ENCODE measurements around the gene FEN1. TPM values are rescaled to one million over a fixed set of nuclear protein-coding genes. Genes with fewer than 3 reads are reported as not detected.

FEN1 gene
- total and polyA plus RNA-seq, 2 of the 8 experiments (the other 6 are each of a cell fraction or from before 2014, with no cell fraction given), result 52.6 to 86.1 TPM

GRCh38 chr11:61747192-61747966 is 45.3 kb upstream of the FEN1 start:
- DNase-seq (ENCODE audit: low read depth in 1 of 2, low spot score in 2 of 2) (peak; percentile 41 to 94), FAIRE-seq (no peak)
- peak overlapping the region; percentile 89 for H4K91ac ChIP-seq (replicated peaks; ENCODE audit: insufficient read length, low read length)
- 0 out of 2 replicates have a peak overlapping the region, but pooled peaks have one; percentile 23 for H4K8ac ChIP-seq (ENCODE audit: extremely low read depth, insufficient read depth, low read length)
- H3K27me3 ChIP-seq (replicated peaks in 1 of 4; ENCODE audit: control insufficient read depth in 3 of 4, extremely low read depth in 1 of 4, insufficient read depth in 3 of 4, low read length in 3 of 4), result peaks cover 0 to 6% (median 5%) of the 10 kb centered on the region in 4 experiments; a peak in 5 of 7 replicates
- ChIA-PET POLR2A (ENCODE audit: partially characterized antibody) (interaction anchor here (0.6 to 8.9 kb wide), 10 partner anchors 11 to 152 kb away, joined by 3 to 87 read pairs (median 4); partner anchors contain the start of genes FADS2, FEN1 and TMEM258), CTCF (ENCODE audit: partially characterized antibody) (interaction anchor here (0.6 to 9.2 kb wide), 36 partner anchors 9 to 346 kb away, joined by 3 to 168 read pairs (median 4); partner anchors contain the start of genes FADS1, FEN1 and TMEM258)
- H3K79me1 ChIP-seq (ENCODE audit: low read depth, low read length), result no peaks in the 10 kb centered on the region
- H3K14ac ChIP-seq (ENCODE audit: insufficient read length), result no peak overlapping the region
- peak overlapping the region; percentile 6; the same call in 1 of the 2 replicates for H3K18ac ChIP-seq (ENCODE audit: extremely low read depth, low read length)
- H4K5ac ChIP-seq (ENCODE audit: insufficient read length, low read depth, low read length), result no peak overlapping the region
- H2AK5ac ChIP-seq (ENCODE audit: low read depth, low read length), result no peak overlapping the region
- H2BK12ac ChIP-seq (ENCODE audit: low read depth, low read length), result peak overlapping the region; percentile 80; the same call in 1 of the 2 replicates
- no peaks in the 10 kb centered on the region; the same call in 1 of the 2 replicates for H3K23me2 ChIP-seq (ENCODE audit: low read depth, low read length)
- H3K9ac ChIP-seq (replicated peaks in 1 of 4; ENCODE audit: extremely low read depth in 1 of 4, low read depth in 3 of 4, low read length in 3 of 4), result no peak overlapping the region
- H3K4ac ChIP-seq (replicated peaks; ENCODE audit: insufficient read length, low read depth, low read length), result no peak overlapping the region
- H2AFZ ChIP-seq (ENCODE audit: low read length), result no peak overlapping the region
- no peak overlapping the region for H3K4me3 ChIP-seq (ENCODE audit: extremely low read depth in 1 of 4, insufficient read depth in 2 of 4, low read depth in 3 of 4, low read length in 4 of 4)
- H2BK120ac ChIP-seq (replicated peaks; ENCODE audit: low read depth, low read length), result peak overlapping the region; percentile 61
- H3K9me3 ChIP-seq (ENCODE audit: insufficient read depth in 2 of 2, low read depth in 1 of 2, low read length in 1 of 2), result no peaks in the 10 kb centered on the region
- H2BK20ac ChIP-seq (ENCODE audit: low read length), result 0 out of 2 replicates have a peak overlapping the region, but pooled peaks have one; percentile 32
- no peak overlapping the region for H3K27ac ChIP-seq (ENCODE audit: low read depth, low read length)
- H3K23ac ChIP-seq (ENCODE audit: insufficient read length), result no peak overlapping the region
- H4K20me1 ChIP-seq (replicated peaks in 1 of 2; ENCODE audit: control insufficient read depth in 1 of 2, insufficient read depth in 2 of 2, low read length in 2 of 2), result no peaks in the 10 kb centered on the region
- H3K56ac ChIP-seq (replicated peaks; ENCODE audit: insufficient read length, low read depth, low read length), result peak overlapping the region; percentile 63
- peaks cover 6 to 26% (median 10%) of the 10 kb centered on the region in 4 experiments for H3K4me1 ChIP-seq (replicated peaks in 1 of 4; ENCODE audit: control insufficient read depth in 3 of 4, insufficient read depth in 4 of 4, low read length in 3 of 4)
- WGBS, 2 experiments (ENCODE audit: extremely low coverage in 1 of 2, insufficient coverage in 1 of 2, insufficient read length in 1 of 2, insufficient replicate concordance in 2 of 2, low coverage in 1 of 2, low lambda C conversion rate in 2 of 2, missing lambda C conversion rate in 1 of 2), result 85% methylated on average over 14 of the region's 19 CpGs; no CpG with 5 or more reads in 1 of the 2 experiments
- peaks cover 0 to 3% (median 0%) of the 10 kb centered on the region in 4 experiments; a peak in 1 of 8 replicates for H3K36me3 ChIP-seq (ENCODE audit: control insufficient read depth in 2 of 4, insufficient read depth in 4 of 4, low read length in 3 of 4)
- H3K79me2 ChIP-seq (ENCODE audit: control insufficient read depth in 1 of 2, insufficient read depth in 2 of 2, low read length in 2 of 2), result no peaks in the 10 kb centered on the region
- H3K4me2 ChIP-seq (ENCODE audit: insufficient read depth in 1 of 2, low read depth in 2 of 2, low read length in 2 of 2), result no peak overlapping the region; a peak in 1 of 4 replicates
- H2BK15ac ChIP-seq (ENCODE audit: low read length), result peak overlapping the region; percentile 97
- 0 out of 2 replicates have a peak overlapping the region, but pooled peaks have one; percentile 24 for H2BK5ac ChIP-seq (ENCODE audit: low read depth, low read length)
- TF ChIP-seq RAD21 (IDR thresholded peaks at IDR 0.05 in 1 of 2, conservative IDR thresholded peaks at IDR 0.05 in 1 of 2; ENCODE audit: low read depth in 2 of 2, low read length in 2 of 2) (peak; percentile 71 to 78), TAF7 (optimal IDR thresholded peaks at IDR 0.05; ENCODE audit: borderline replicate concordance, low read depth, low read length) (no peak), MAX (IDR thresholded peaks at IDR 0.05) (peak; percentile 47; the same call in 1 of the 2 replicates), GABPA (IDR thresholded peaks at IDR 0.05; ENCODE audit: borderline replicate concordance, insufficient read depth, low read length) (no peak), ATF3 (IDR thresholded peaks at IDR 0.05; ENCODE audit: insufficient read depth, low read depth, low read length) (no peak), CREB1 (IDR thresholded peaks at IDR 0.05) (0 out of 2 replicates have a peak, but pooled peaks have one; percentile 41), EZH2 (IDR thresholded peaks at IDR 0.05; ENCODE audit: low read depth, low read length, severe bottlenecking) (no peak), ASH2L (IDR thresholded peaks at IDR 0.05; ENCODE audit: low read length) (no peak), POLR2A (IDR thresholded peaks at IDR 0.05; ENCODE audit: control extremely low read depth in 1 of 2, low read depth in 2 of 2, low read length in 2 of 2) (no peak), TBP (IDR thresholded peaks at IDR 0.05; ENCODE audit: low read depth, low read length) (0 out of 2 replicates have a peak, but pooled peaks have one; percentile 19)
